ENCODE measurements around the gene LHX4.

LHX4 gene

GRCh38 chr1:180275726-180276125 is 45.7 kb downstream of the LHX4 start:
- DNase-seq = no peak

GRCh38 chr1:180277476-180278193 is 47.6 kb downstream of the LHX4 start:
- no peak for DNase-seq

GRCh38 chr1:180278194-180278515 is 48.1 kb downstream of the LHX4 start:
- DNase-seq = no peak

- no peak for DNase-seq
Observed at GRCh38 chr1:180278596-180279395, 48.7 kb downstream of the LHX4 start.

- no peak for DNase-seq
Observed at GRCh38 chr1:180279651-180280050, 49.6 kb downstream of the LHX4 start.

GRCh38 chr1:180280617-180281016 is 50.6 kb downstream of the LHX4 start:
- DNase-seq = no peak

- no peak for DNase-seq
Observed at GRCh38 chr1:180281490-180281889, 51.4 kb downstream of the LHX4 start.

GRCh38 chr1:180282401-180283044 is 52.5 kb downstream of the LHX4 start:
- DNase-seq = no peak

- DNase-seq = no peak
Observed at GRCh38 chr1:180283098-180283497, 53.0 kb downstream of the LHX4 start.

GRCh38 chr1:180286417-180286816 is 56.4 kb downstream of the LHX4 start:
- no peak for DNase-seq

- no peak for DNase-seq
Observed at GRCh38 chr1:180287988-180288705, 58.1 kb downstream of the LHX4 start.

- DNase-seq = no peak
Observed at GRCh38 chr1:180288940-180289339, 58.9 kb downstream of the LHX4 start.

- no peak for DNase-seq
Observed at GRCh38 chr1:180290265-180291001, 60.4 kb downstream of the LHX4 start.

- DNase-seq = no peak
Observed at GRCh38 chr1:180291004-180291403, 60.9 kb downstream of the LHX4 start.

GRCh38 chr1:180294711-180295110 is 64.6 kb downstream of the LHX4 start:
- DNase-seq = no peak

GRCh38 chr1:180295999-180296398 is 65.9 kb downstream of the LHX4 start:
- no peak for DNase-seq

- no peak for DNase-seq
Observed at GRCh38 chr1:180299479-180300221, 69.6 kb downstream of the LHX4 start.

GRCh38 chr1:180301135-180301742 is 71.2 kb downstream of the LHX4 start:
- no peak for DNase-seq

- DNase-seq = no peak
Observed at GRCh38 chr1:180309338-180309737, 79.3 kb downstream of the LHX4 start.

- no peak for DNase-seq
Observed at GRCh38 chr1:180310095-180310494, 80.0 kb downstream of the LHX4 start.

GRCh38 chr1:180311011-180311730 is 81.1 kb downstream of the LHX4 start:
- no peak for DNase-seq
